ENCODE data around the gene PPM1A. TPM values are rescaled to one million over a fixed set of nuclear protein-coding genes. Genes with fewer than 3 reads are reported as not detected.

PPM1A gene
- total and polyA plus RNA-seq, 2 donors (not counting 3 experiments of a cell fraction or from before 2014, with no cell fraction given) = 14.1 to 33.9 TPM

DNA sequence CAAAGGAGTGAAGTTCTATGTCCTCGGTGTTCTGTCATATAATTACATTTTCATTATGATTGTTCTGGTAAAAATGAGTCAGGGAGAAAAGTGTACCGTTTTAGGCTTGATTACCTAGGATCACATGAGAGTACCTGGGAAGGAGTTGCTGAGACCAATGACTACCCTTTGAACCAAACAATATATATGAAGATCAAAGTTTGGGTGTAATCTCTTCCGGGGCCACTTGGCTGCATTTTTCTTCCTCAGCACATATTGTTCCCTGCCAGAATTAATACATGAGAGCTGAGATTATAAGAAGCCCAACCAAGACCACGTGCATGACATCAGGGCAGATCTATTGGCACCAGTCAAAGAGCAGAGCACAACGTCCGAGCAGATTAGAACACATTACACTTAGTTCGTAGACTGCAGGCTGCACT, 42.8 kb upstream of the PPM1A start:
- dilution Hi-C loops (cut with MboI; ENCODE audit: extremely low pct_ligation_motif_present, low sequenced_read_pairs) = no loop called here
- FAIRE-seq (no peak), DNase-seq (ENCODE audit: low read depth, low spot score) (no peak)
- no peak overlapping the region for H3K9ac ChIP-seq (replicated peaks; ENCODE audit: extremely low read depth, insufficient read depth, low read length)
- intact Hi-C loops (cut with micrococcal nuclease) = no loop called here
- TF ChIP-seq EZH2 (IDR thresholded peaks at IDR 0.05; ENCODE audit: borderline replicate concordance, low read depth, low read length, severe bottlenecking) (no peak), GATA2 (IDR thresholded peaks at IDR 0.05; ENCODE audit: insufficient read depth, insufficient read length, low read depth, low read length) (no peak)
- no peaks in the 10 kb centered on the region for H3K9me1 ChIP-seq (replicated peaks; ENCODE audit: control insufficient read depth, extremely low read depth, insufficient read depth, low read length)
- H3K27me3 ChIP-seq (ENCODE audit: control insufficient read depth in 2 of 2, insufficient read depth in 2 of 2, low read length in 2 of 2) = peaks cover 3 to 6% of the 10 kb centered on the region in 2 experiments
- no peak overlapping the region for H3K4me2 ChIP-seq (ENCODE audit: insufficient read depth, low read length)
- H3K36me3 ChIP-seq (ENCODE audit: control insufficient read depth in 2 of 2, extremely low read depth in 1 of 2, insufficient read depth in 2 of 2, low read length in 2 of 2) = no peaks in the 10 kb centered on the region
- H2AFZ ChIP-seq (ENCODE audit: low read depth, low read length) = no peak overlapping the region
- H3K4me1 ChIP-seq (ENCODE audit: control insufficient read depth, extremely low read depth, insufficient read depth, low read length) = no peaks in the 10 kb centered on the region
- no peak overlapping the region for H3K27ac ChIP-seq (ENCODE audit: insufficient read depth, low read depth, low read length)
- BruUV-seq (replicated peaks) = no TSS peak
- no peak overlapping the region for H3K4me3 ChIP-seq (replicated peaks in 1 of 3; ENCODE audit: insufficient read depth in 1 of 3, low read depth in 1 of 3, low read length in 3 of 3)
- no peaks in the 10 kb centered on the region for H3K79me2 ChIP-seq (ENCODE audit: control insufficient read depth, insufficient read depth, low read length)
- ChIA-PET CTCF (interaction anchor here (0.8 to 1.3 kb wide), 3 partner anchors 22 to 241 kb away, joined by 3 read pairs; no protein-coding TSS in a partner anchor), POLR2A (no interaction called here)
- no peaks in the 10 kb centered on the region for H3K9me3 ChIP-seq (replicated peaks; ENCODE audit: control insufficient read depth, insufficient read depth, low read length)
- no peaks in the 10 kb centered on the region for H4K20me1 ChIP-seq (replicated peaks; ENCODE audit: control insufficient read depth, extremely low read depth, insufficient read depth, low read length)

DNA sequence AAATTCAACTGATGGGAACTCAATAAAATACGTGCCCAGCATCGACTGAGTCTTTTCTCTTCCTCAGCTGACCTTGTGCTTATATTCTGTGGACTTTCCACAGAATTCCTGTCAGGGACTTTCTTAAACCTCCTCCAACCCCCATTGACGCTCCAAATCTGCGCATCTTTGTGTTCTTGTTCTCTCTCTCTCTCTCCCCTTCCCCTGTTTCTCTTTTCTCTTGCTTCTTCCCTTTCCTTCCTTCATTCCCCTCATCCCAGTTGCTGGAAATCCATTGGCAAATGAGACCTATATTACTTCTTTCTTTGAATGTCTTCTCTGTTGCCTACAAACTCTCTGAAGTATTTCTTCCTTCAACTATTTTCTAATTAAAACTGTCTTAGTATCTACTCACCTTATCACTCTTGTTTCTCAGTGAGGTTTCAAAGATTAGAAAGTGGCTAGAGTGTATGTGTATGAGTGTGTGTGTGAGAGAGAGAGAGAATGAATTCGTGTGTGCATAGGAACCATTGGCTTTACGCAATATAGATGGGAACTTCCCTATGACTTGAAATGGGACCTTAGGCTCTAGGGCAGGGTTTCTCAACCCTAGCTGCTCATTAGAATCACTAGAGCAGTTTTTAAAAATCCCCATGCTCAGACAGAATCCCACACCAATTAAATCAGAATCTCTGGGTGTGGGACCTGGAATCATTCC, 42.0 kb upstream of the PPM1A start:
- no peaks in the 10 kb centered on the region for H3K9me1 ChIP-seq (replicated peaks; ENCODE audit: control insufficient read depth, extremely low read depth, insufficient read depth, low read length)
- no peak overlapping the region for H3K4me2 ChIP-seq (ENCODE audit: insufficient read depth, low read length)
- no peak overlapping the region for H3K27ac ChIP-seq (ENCODE audit: insufficient read depth, low read depth, low read length)
- ChIA-PET CTCF (no interaction called here), POLR2A (no interaction called here)
- H3K9me3 ChIP-seq (replicated peaks; ENCODE audit: control insufficient read depth, insufficient read depth, low read length) = no peaks in the 10 kb centered on the region
- no peaks in the 10 kb centered on the region for H3K36me3 ChIP-seq (ENCODE audit: control insufficient read depth in 2 of 2, extremely low read depth in 1 of 2, insufficient read depth in 2 of 2, low read length in 2 of 2)
- DNase-seq (ENCODE audit: low read depth, low spot score) (no peak), FAIRE-seq (no peak)
- peaks cover 3 to 5% of the 10 kb centered on the region in 2 experiments for H3K27me3 ChIP-seq (ENCODE audit: control insufficient read depth in 2 of 2, insufficient read depth in 2 of 2, low read length in 2 of 2)
- BruUV-seq (replicated peaks) = no TSS peak
- intact Hi-C loops (cut with micrococcal nuclease) = no loop called here
- dilution Hi-C loops (cut with MboI; ENCODE audit: extremely low pct_ligation_motif_present, low sequenced_read_pairs) = no loop called here
- no peaks in the 10 kb centered on the region for H3K79me2 ChIP-seq (ENCODE audit: control insufficient read depth, insufficient read depth, low read length)
- H3K9ac ChIP-seq (replicated peaks; ENCODE audit: extremely low read depth, insufficient read depth, low read length) = no peak overlapping the region
- H2AFZ ChIP-seq (ENCODE audit: low read depth, low read length) = no peak overlapping the region
- H4K20me1 ChIP-seq (replicated peaks; ENCODE audit: control insufficient read depth, extremely low read depth, insufficient read depth, low read length) = no peaks in the 10 kb centered on the region
- H3K4me3 ChIP-seq (replicated peaks in 1 of 3; ENCODE audit: insufficient read depth in 1 of 3, low read depth in 1 of 3, low read length in 3 of 3) = no peak overlapping the region
- no peak for TF ChIP-seq POLR2AphosphoS5 (IDR thresholded peaks at IDR 0.05; ENCODE audit: insufficient read depth, low read depth, low read length)
- TF ChIP-seq POLR2A (IDR thresholded peaks at IDR 0.05; ENCODE audit: low read depth, low read length) = no peak
- TF ChIP-seq FOS (IDR thresholded peaks at IDR 0.05; ENCODE audit: borderline replicate concordance, insufficient read depth, low read length) = no peak
- no peak for TF ChIP-seq GATA2 (IDR thresholded peaks at IDR 0.05; ENCODE audit: insufficient read depth, insufficient read length, low read depth, low read length)
- TF ChIP-seq, protein P1, sequence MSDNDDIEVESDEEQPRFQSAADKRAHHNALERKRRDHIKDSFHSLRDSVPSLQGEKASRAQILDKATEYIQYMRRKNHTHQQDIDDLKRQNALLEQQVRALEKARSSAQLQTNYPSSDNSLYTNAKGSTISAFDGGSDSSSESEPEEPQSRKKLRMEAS (IDR thresholded peaks at IDR 0.05; ENCODE audit: insufficient read depth, insufficient read length) = no peak
- TF ChIP-seq EZH2 (IDR thresholded peaks at IDR 0.05; ENCODE audit: borderline replicate concordance, low read depth, low read length, severe bottlenecking) = no peak
- no peak for TF ChIP-seq JUN (IDR thresholded peaks at IDR 0.05; ENCODE audit: borderline replicate concordance, insufficient read depth, insufficient read length, low read depth)
- no peak for TF ChIP-seq MYC (IDR thresholded peaks at IDR 0.05; ENCODE audit: low read depth, low read length)
- TF ChIP-seq, protein P2, sequence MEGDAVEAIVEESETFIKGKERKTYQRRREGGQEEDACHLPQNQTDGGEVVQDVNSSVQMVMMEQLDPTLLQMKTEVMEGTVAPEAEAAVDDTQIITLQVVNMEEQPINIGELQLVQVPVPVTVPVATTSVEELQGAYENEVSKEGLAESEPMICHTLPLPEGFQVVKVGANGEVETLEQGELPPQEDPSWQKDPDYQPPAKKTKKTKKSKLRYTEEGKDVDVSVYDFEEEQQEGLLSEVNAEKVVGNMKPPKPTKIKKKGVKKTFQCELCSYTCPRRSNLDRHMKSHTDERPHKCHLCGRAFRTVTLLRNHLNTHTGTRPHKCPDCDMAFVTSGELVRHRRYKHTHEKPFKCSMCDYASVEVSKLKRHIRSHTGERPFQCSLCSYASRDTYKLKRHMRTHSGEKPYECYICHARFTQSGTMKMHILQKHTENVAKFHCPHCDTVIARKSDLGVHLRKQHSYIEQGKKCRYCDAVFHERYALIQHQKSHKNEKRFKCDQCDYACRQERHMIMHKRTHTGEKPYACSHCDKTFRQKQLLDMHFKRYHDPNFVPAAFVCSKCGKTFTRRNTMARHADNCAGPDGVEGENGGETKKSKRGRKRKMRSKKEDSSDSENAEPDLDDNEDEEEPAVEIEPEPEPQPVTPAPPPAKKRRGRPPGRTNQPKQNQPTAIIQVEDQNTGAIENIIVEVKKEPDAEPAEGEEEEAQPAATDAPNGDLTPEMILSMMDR (IDR thresholded peaks at IDR 0.05; ENCODE audit: extremely low read depth in 1 of 2, insufficient read depth in 1 of 2, low read depth in 1 of 2, low read length in 2 of 2) = no peak
- no peaks in the 10 kb centered on the region for H3K4me1 ChIP-seq (ENCODE audit: control insufficient read depth, extremely low read depth, insufficient read depth, low read length)
